H1 (cell line): ENCODE results near the gene IFI27L1.

Source experiments
- EGR1 ChIP-seq: IDR thresholded peaks from 2 replicates; pipeline ENCODE4 v1.6.1; 2011; ENCODE audit warnings: low read depth, low read length, borderline replicate concordance
- KDM5A ChIP-seq: fragments of 200-600 bp; IDR thresholded peaks from 2 replicates; pipeline ENCODE4 v1.7.1; 2012; ENCODE audit warnings: mild to moderate bottlenecking, low read length, inconsistent platforms, mixed read lengths
- NRF1 ChIP-seq: IDR thresholded peaks from 2 replicates; pipeline ENCODE4 v1.6.1; 2011; ENCODE audit warnings: mild to moderate bottlenecking, low read depth, low read length, improper control_type of control experiment
- RNF2 ChIP-seq: fragments of 200-900, 300-1000 bp; sonication (generic); IDR thresholded peaks from 2 replicates; pipeline ENCODE4 v1.7.1; 2016; ENCODE audit warnings: borderline replicate concordance, low read depth, mild to moderate bottlenecking, antibody characterized with exemption, low read length; ENCODE audit not compliant: poor library complexity, severe bottlenecking; ENCODE audit errors: missing control alignments
- SP2 ChIP-seq: IDR thresholded peaks from 2 replicates; pipeline ENCODE4 v1.6.1; 2012; ENCODE audit warnings: mild to moderate bottlenecking, low read length, inconsistent platforms
- TAF1 ChIP-seq: IDR thresholded peaks from 2 replicates; pipeline ENCODE4 v1.6.1; 2011; ENCODE audit warnings: mild to moderate bottlenecking, low read depth, low read length
- TBP ChIP-seq: IDR thresholded peaks from 2 replicates; pipeline ENCODE4 v1.6.1; 2011; ENCODE audit warnings: low read depth, low read length, improper control_type of control experiment
- YY1 ChIP-seq: IDR thresholded peaks from 2 replicates; pipeline ENCODE4 v1.6.1; 2011; ENCODE audit warnings: low read depth, mild to moderate bottlenecking, low read length
- ZNF274 ChIP-seq: IDR thresholded peaks from 2 replicates; pipeline ENCODE4 v1.7.0; 2012; ENCODE audit warnings: low read length, borderline replicate concordance; ENCODE audit errors: extremely low read depth
- TF ChIP-seq, protein P1 (sequence below): IDR thresholded peaks from 2 replicates; pipeline ENCODE4 v1.6.1; 2011; ENCODE audit warnings: low read depth, mild to moderate bottlenecking, low read length; ENCODE audit not compliant: insufficient read depth
- TF ChIP-seq, protein P2 (sequence below), 3 experiments: IDR thresholded peaks; 1 replicate in 2 of 3; 2 replicates in 1 of 3; pipeline versions ENCODE4 v1.5.1 to v1.6.1; 2011; ENCODE audit warnings: low read length in 3 of 3, mild to moderate bottlenecking in 3 of 3, inconsistent platforms in 2 of 3, low read depth in 1 of 3, moderate library complexity in 1 of 3; ENCODE audit not compliant: insufficient read depth in 1 of 3; ENCODE audit errors: control extremely low read depth in 1 of 3
- TF ChIP-seq, protein P3 (sequence below): IDR thresholded peaks from 2 replicates; pipeline ENCODE4 v1.6.1; 2011; ENCODE audit warnings: low read length, improper control_type of control experiment

DNA sequence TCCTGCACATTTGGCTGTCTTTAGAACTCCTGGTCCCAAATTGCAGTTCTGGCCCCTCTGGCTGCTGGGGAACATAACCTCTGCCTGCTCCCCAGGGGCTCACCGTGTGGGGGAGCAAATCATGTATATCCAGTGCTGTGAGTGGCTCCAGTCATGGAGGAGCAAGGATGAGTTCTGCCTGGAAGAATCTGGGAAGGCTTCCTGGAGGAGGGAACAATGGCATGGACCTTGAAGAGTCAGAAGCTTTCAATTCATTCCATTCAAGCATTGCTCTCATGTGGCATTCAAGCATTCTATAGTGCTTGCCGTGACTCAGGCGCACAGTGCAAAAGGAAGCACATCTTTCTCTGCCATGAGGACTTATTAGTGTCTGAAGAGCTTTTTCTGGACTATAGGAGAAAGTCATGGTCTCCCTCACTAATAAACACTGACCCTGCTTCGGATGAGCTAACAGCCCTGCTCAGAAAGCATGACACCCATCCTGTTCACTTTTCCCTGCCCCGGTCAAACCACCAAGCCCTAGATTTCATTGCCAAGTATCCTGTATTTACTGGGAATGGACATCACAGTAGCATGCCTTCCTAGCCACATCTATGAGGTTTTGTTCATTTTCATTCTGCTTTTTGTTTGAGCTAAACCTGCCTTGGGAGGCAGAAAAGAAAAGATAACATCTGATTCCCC lies 32.9 kb downstream of the IFI27L1 start:
- TF ChIP-seq, protein P1, sequence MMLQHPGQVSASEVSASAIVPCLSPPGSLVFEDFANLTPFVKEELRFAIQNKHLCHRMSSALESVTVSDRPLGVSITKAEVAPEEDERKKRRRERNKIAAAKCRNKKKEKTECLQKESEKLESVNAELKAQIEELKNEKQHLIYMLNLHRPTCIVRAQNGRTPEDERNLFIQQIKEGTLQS, result no peak
- TF ChIP-seq YY1, result no peak
- no peak for TF ChIP-seq SP2
- TF ChIP-seq EGR1, result no peak
- no peak for TF ChIP-seq TBP
- no peak for TF ChIP-seq RNF2
- TF ChIP-seq, protein P2, sequence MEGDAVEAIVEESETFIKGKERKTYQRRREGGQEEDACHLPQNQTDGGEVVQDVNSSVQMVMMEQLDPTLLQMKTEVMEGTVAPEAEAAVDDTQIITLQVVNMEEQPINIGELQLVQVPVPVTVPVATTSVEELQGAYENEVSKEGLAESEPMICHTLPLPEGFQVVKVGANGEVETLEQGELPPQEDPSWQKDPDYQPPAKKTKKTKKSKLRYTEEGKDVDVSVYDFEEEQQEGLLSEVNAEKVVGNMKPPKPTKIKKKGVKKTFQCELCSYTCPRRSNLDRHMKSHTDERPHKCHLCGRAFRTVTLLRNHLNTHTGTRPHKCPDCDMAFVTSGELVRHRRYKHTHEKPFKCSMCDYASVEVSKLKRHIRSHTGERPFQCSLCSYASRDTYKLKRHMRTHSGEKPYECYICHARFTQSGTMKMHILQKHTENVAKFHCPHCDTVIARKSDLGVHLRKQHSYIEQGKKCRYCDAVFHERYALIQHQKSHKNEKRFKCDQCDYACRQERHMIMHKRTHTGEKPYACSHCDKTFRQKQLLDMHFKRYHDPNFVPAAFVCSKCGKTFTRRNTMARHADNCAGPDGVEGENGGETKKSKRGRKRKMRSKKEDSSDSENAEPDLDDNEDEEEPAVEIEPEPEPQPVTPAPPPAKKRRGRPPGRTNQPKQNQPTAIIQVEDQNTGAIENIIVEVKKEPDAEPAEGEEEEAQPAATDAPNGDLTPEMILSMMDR (IDR thresholded peaks at IDR 0.05; ENCODE audit: control extremely low read depth in 1 of 3, insufficient read depth in 1 of 3, low read depth in 1 of 3, low read length in 3 of 3), result no peak
- TF ChIP-seq NRF1, result no peak
- TF ChIP-seq ZNF274, result no peak
- TF ChIP-seq TAF1, result no peak
- TF ChIP-seq, protein P3, sequence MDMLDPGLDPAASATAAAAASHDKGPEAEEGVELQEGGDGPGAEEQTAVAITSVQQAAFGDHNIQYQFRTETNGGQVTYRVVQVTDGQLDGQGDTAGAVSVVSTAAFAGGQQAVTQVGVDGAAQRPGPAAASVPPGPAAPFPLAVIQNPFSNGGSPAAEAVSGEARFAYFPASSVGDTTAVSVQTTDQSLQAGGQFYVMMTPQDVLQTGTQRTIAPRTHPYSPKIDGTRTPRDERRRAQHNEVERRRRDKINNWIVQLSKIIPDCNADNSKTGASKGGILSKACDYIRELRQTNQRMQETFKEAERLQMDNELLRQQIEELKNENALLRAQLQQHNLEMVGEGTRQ, result no peak
- TF ChIP-seq KDM5A, result no peak
